AG04450 (cell line): Measurements from ENCODE around the gene FKBP6. TPM values are rescaled to one million over a fixed set of nuclear protein-coding genes. Genes with fewer than 3 reads are reported as not detected.

Experiments
- CTCF ChIA-PET: fragments of 300-600, 350-600 bp; formaldehyde crosslinking; extraction: SDS; loops from one replicate; lab custom pipeline; 2022; ENCODE audit warnings: antibody characterized with exemption, inconsistent platforms; lab: Charles Lee
- POLR2A ChIA-PET: fragments of 350-600 bp; formaldehyde crosslinking; extraction: SDS; loops from one replicate; lab custom pipeline; 2021; ENCODE audit warnings: antibody characterized with exemption, inconsistent platforms; lab: Yijun Ruan, JAX
- DNase-seq: peaks from one replicate; pipeline ENCODE4 v3.0.0-alpha.2; 2011; ENCODE audit warnings: low read depth, low spot score
- H3K27ac ChIP-seq: one replicate; pipeline ENCODE4 v1.5.1; 2012; ENCODE audit warnings: low read depth, low read length, control low read depth
- H3K27me3 ChIP-seq: one replicate; pipeline ENCODE4 v1.6.0; 2012; ENCODE audit warnings: low read length; ENCODE audit not compliant: control insufficient read depth, insufficient read depth
- H3K4me3 ChIP-seq: 2 replicates; pipeline ENCODE4 v1.5.1; 2011; ENCODE audit warnings: mild to moderate bottlenecking, low read depth, low read length, control low read depth
- H3K9me3 ChIP-seq: 2 replicates; pipeline ENCODE4 v1.5.1; 2012; ENCODE audit warnings: low read length; ENCODE audit not compliant: control insufficient read depth, insufficient read depth
- CTCF ChIP-seq: IDR thresholded peaks from 2 replicates; pipeline ENCODE4 v1.5.1; 2011; ENCODE audit warnings: low read depth, low read length, control low read depth, inconsistent platforms
- polyA plus RNA-seq: library from polyadenylated mRNA; depleted of rRNA; stranded (reverse); fragments of >200 nt; gene quantifications from 2 replicates; pipeline ENCODE4 v1.2.3, GENCODE V29; 2011

The FKBP6 gene
- polyA plus RNA-seq, 1 experiment, result not detected

- peak; percentile 33 for DNase-seq
- ChIA-PET CTCF (interaction anchor here (0.6 to 3.2 kb wide), 14 partner anchors 8 to 175 kb away, joined by 3 to 27 read pairs (median 4); no protein-coding TSS in a partner anchor), POLR2A (no interaction called here)
- no peak overlapping the region for H3K4me3 ChIP-seq
- peaks cover 9% of the 10 kb centered on the region for H3K27me3 ChIP-seq
- TF ChIP-seq CTCF, result peak; percentile 76
- H3K9me3 ChIP-seq, result no peaks in the 10 kb centered on the region
- no peak overlapping the region for H3K27ac ChIP-seq
Observed at GRCh38 chr7:73342645-73343044, 14.7 kb downstream of the FKBP6 start.

- POLR2A ChIA-PET, result no interaction called here
- no peak overlapping the region for H3K4me3 ChIP-seq
- CTCF ChIA-PET, result interaction anchor here (0.8 to 1.9 kb wide), 2 partner anchors 14 to 105 kb away, joined by 3 to 10 read pairs; no protein-coding TSS in a partner anchor
- DNase-seq, result no peak
- no peaks in the 10 kb centered on the region for H3K9me3 ChIP-seq
- TF ChIP-seq CTCF, result no peak
- H3K27ac ChIP-seq, result no peak overlapping the region
- H3K27me3 ChIP-seq, result peaks cover 12% of the 10 kb centered on the region
Observed at GRCh38 chr7:73343671-73344380, 15.9 kb downstream of the FKBP6 start.

- no peak for DNase-seq
- CTCF ChIA-PET, result interaction anchor here (0.6 to 1.0 kb wide), 3 partner anchors 9 to 107 kb away, joined by 3 to 4 read pairs (median 4); no protein-coding TSS in a partner anchor
- H3K9me3 ChIP-seq, result no peaks in the 10 kb centered on the region
- POLR2A ChIA-PET, result no interaction called here
- peaks cover 12% of the 10 kb centered on the region for H3K27me3 ChIP-seq
- no peak overlapping the region for H3K27ac ChIP-seq
- TF ChIP-seq CTCF, result no peak
- no peak overlapping the region for H3K4me3 ChIP-seq
Observed at GRCh38 chr7:73345538-73345937, 17.6 kb downstream of the FKBP6 start.

- Histone ChIP-seq H3K27me3 (peaks cover 12% of the 10 kb centered on the region), H3K9me3 (no peaks in the 10 kb centered on the region), H3K4me3 (no peak overlapping the region), H3K27ac (no peak overlapping the region)
- no peak for DNase-seq
- ChIA-PET POLR2A (no interaction called here), CTCF (interaction anchor here (0.6 kb wide), 1 partner anchor 9 kb away, joined by 4 read pairs; no protein-coding TSS in a partner anchor)
- no peak for TF ChIP-seq CTCF
Observed at GRCh38 chr7:73345951-73346350, 18.0 kb downstream of the FKBP6 start.

GRCh38 chr7:73349763-73350162 lies 21.8 kb downstream of the FKBP6 start:
- no peak for DNase-seq
- Histone ChIP-seq H3K27ac (no peak overlapping the region), H3K27me3 (peaks cover 17% of the 10 kb centered on the region), H3K4me3 (no peak overlapping the region), H3K9me3 (peaks cover 8% of the 10 kb centered on the region)
- ChIA-PET CTCF (no interaction called here), POLR2A (no interaction called here)
- TF ChIP-seq CTCF, result no peak
